GM19467 (cell line): ENCODE measurements around the gene MACO1.
A peak's percentile ranks its signal among the peaks of the same experiment; 100 is the strongest.
"Not testable (repeated sequence)": the region's sequence is repeated elsewhere in the genome, so short reads cannot be mapped to it uniquely, and the experiment has no call there.

Source experiments
- ATAC-seq: cut with Tn5 transposase; IDR thresholded peaks from one replicate; pipeline ENCODE4 v1.9.1; 2021; ENCODE audit warnings: mild to moderate bottlenecking, moderate library complexity; ENCODE audit not compliant: unreplicated experiment

Gene MACO1

DNA sequence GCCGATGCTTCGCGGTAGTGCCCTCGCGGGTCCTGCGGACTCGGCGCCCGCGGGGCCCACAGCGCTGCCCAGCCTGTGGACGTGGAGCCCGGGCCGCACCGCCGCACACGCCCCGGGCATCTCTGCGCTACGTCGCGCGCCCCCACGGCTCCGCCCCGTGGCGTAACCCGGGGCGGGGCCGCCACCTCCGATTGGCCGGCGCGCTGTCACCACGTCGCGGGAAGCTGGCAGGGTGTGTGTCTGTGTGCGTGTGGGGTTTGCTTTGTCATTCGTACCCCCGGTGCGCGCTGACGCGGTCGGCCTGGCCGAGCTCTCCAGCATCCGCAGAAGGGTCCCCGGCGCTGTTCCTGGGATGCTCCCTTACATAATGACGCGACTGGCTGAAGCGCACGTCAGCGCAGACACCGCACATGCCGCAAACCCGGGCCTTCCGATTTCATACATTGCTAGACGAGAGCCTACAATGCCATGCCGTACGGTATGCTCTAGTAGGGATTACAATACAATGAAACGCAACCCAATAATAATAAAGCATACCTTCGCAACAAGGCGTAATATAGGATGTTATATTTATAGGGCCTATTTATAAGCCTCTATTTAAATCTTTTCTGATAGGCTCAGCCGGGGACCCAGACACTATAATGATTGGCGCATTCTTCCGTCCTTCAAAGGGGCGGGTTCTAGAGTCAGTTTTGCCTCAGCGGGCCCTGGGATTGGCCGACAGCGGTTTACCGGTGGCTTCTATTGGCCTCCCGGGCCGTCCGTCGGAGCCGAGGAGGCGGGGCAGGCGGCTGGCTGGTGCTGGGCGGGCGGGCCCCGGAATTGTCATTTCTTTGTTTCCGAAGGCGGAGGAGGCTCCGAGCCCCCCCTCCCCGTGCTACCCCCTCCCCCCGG, at the start of gene MACO1:
MACO1 (plus strand) TSS at position 825 of the 894 bp plus-strand sequence. CDS start 202 bp downstream, outside the sequence.
- ATAC-seq, result peak; percentile 77

GRCh38 chr1:25382543-25382942, 48.2 kb upstream of the MACO1 start:
- not testable (repeated sequence) for ATAC-seq

DNA sequence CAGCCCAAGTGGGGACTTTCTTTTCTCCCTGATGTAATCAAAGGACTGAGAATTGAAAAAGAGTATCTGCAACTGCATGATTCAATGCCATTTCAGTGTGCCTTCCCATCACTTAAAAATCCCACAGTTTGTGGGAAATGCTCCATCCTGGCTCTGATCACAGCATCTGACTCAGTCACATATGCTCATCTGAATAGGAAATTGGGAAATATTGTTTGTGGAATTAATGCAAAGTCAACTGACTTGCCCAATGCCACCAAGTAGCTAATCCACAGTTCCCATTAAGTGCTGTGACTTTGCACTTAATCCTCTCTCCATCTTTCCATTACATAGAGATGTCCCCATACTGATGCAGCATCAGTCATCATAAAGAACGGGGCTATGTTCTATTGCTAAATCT, 47.6 kb upstream of the MACO1 start:
- not testable (repeated sequence) for ATAC-seq

DNA sequence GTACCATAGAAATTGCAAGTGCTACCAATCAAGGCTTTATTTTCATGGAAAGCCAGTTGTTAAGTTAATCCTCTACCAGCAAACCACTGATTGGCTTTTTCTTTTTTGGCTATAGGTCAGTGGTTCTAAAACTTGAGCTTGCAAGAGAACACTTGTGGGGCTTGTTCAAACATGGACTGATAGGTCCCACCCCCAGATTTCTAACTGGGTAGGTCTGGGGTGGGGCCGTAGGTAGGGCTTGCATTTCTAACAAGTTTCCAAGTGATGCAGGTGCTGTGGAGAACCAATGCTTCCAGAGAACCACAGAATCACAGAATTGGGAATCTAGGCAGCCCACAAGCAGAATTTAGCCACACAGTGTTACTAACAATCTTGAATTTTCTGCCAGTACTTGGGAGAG, 46.8 kb upstream of the MACO1 start:
- ATAC-seq, result not testable (repeated sequence)

DNA sequence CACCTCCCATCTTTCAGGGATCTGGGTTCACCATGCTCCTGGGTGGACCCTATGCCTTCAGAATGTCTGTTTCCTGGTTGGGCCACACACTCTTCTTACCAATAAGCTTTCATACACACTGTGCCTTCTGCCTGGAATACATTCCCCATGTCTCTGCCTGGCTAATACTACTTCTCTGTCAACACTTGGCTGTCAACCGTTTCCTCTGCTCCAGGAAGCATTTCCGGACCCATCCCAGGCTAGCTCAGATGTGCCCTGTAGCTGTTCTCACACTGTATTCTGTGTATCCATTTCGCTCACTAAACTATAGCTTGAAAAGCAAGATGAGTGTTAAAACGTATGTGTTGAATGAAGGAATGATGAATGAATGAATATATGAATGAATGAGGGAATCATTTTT, 43.6 kb upstream of the MACO1 start:
- not testable (repeated sequence) for ATAC-seq

DNA sequence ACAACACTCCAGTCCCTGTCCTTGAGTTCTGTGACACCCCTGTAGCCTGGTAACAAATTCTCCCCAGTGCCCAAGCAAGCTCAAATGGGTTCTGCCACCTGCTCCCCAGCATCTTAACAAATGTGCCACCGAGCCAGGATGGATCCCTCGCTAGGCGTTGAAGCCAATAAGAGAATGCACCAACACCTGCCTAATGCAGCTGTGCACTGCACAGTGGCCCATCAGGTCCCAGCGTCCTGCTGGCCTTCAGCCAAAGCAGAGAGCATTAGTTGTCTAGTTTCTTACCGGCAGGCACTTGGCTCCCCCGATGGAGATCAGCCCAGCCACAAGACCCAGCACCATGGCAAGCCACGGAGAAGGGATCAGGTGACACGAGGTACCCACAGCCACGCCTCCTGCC, 42.0 kb upstream of the MACO1 start:
- not testable (repeated sequence) for ATAC-seq

DNA sequence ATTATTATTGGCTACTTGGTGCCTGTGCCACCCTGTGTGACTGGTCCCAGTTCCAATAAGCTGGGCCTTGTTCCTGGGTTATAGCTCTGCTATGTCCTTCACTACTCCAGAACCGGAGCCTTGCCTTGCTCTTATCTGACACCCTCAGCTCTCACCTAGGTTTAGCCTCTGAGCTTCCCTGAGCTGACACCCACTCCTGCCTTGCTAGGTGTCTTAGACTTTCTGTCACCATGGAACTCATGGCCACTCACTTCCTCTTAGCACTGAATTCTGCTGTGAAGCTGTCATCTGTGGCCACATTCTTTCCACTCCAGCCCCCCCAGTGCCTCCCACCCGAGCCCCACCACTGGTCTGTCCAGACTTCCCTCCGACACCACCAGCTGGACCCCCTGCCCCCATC, 41.0 kb upstream of the MACO1 start:
- ATAC-seq, result not testable (repeated sequence)

- ATAC-seq, result no peak
Observed at GRCh38 chr1:25392841-25393240, 37.9 kb upstream of the MACO1 start.

- not testable (repeated sequence) for ATAC-seq
Observed at GRCh38 chr1:25397549-25397948, 33.1 kb upstream of the MACO1 start.

GRCh38 chr1:25398079-25398478, 32.6 kb upstream of the MACO1 start:
- not testable (repeated sequence) for ATAC-seq

GRCh38 chr1:25402947-25403803, 27.5 kb upstream of the MACO1 start:
- ATAC-seq, result not testable (repeated sequence)

DNA sequence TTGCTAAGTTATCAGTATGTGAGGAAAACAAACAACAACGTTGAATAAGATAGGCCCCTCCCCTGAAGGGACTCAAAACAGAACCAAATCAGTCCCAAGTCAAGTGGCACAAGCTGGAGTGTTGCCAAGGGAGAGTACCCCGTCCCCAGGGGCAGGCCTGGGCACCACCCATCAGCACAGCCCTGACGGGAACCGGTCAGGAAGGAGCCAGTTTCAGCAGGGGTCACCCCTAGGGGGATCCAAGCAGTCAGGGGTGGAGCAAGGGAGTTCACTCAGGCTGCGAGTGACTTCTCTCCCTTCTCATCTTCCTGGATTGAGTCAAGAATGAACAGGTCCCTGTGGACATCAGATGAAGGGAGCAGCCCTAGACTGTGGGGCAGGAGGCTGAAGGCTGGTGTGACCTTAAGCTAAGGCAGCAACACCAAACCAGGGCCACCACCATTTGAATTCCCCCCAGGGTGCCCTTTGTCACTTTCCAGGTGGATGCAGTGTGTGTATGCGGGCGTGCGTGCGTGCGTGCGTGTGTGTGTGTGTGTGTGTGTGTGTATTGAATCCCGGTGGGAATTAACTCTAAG, 24.9 kb upstream of the MACO1 start:
- ATAC-seq, result not testable (repeated sequence)

- ATAC-seq, result not testable (repeated sequence)
Observed at GRCh38 chr1:25409641-25410427, 20.9 kb upstream of the MACO1 start.

DNA sequence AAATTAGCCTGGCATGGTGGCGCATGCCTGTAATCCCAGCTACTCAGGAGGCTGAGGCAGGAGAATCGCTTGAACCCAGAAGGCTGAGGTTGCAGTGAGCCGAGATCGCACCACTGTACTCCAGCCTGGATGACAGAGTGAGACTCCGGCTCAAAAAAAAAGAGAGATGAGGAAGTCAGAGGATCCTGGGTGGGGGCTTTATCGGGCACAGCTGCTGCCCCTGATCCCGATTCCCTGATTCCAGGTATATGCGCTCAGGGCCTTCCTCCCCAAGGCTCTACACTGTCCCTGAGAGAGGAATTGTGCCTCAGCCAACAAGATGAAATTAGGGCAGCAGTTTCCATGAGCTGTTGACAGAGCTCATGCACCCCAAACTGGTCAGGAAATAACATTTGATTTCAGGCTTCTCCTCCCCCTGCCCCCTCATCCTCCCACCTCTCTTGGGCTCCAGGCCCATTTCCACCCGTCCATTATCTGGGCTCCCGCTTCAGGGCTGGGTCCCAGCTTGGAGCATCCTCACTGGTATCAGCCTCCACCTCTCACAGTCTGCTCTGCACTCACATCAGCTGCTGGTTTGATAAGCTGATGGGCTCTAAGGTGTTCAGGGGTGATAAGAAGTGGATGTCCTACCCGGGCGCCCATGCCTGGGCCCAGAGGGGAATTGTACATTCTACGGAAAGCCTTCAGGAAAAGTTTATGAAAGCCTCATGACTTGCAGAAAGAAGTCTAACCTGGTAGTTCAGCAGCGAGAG, 17.6 kb upstream of the MACO1 start:
- ATAC-seq, result not testable (repeated sequence)

GRCh38 chr1:25414157-25414556, 16.5 kb upstream of the MACO1 start:
- ATAC-seq, result not testable (repeated sequence)

DNA sequence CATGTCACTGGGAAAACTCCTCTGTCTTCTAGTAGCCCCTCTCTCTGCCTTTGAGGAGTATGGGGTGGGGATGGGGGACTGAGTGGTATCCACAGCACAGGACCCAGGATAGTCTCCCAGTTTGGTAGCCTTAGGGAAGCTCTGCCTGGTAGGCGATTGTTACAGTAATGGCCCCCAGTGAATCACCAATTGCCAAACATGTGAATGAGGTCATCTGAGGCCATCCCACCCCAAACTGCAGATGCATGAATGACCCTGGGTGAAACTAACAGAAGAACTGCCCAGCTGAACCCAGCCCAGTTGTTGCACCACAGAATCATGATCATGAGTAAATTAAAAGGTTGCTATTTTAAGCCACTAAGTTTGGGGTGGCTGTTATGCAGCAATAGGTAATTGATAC, 16.1 kb upstream of the MACO1 start:
- not testable (repeated sequence) for ATAC-seq

GRCh38 chr1:25417280-25417679, 13.4 kb upstream of the MACO1 start:
- not testable (repeated sequence) for ATAC-seq

- not testable (repeated sequence) for ATAC-seq
Observed at GRCh38 chr1:25419339-25419738, 11.4 kb upstream of the MACO1 start.

DNA sequence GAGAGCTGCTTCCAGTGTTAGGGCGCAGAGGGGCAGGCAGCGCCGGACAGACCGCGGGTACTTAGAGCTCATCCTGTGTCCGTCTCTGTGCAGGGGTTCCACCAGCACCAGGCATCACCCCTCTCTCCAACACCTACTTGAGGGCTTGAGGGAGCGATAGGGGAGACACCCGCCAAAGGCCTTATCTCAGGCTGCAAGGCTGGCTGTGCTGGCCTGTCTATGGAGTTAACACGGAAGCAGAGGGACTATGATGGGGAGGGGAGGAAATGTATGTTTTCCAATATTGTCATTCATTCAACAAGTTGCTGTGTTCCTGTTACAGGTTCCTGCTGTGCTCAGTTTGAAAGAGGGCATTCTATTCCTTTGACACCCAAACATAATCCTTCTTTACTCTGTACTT, 10.0 kb upstream of the MACO1 start, which contains the start of gene RHCE:
RHCE (minus strand) TSS at position 111 of the 400 bp plus-strand sequence; CDS start at position 72, 39 bp downstream.
- not testable (repeated sequence) for ATAC-seq
